SK-N-SH treated with all-trans-retinoic acid at 6 μM for 48 hours (cell line): ENCODE results near the gene JAGN1.

Experiments used
- BACH2 ChIP-seq: fragments of 250-450 bp; sonication (Bioruptor Pico); IDR thresholded peaks from 2 replicates; pipeline ENCODE4 v1.9.0; 2021; ENCODE audit warnings: mild to moderate bottlenecking, borderline replicate concordance
- CSRNP3 ChIP-seq: fragments of 250-450 bp; sonication (Bioruptor Pico); IDR thresholded peaks from 2 replicates; pipeline ENCODE4 v1.5.1; 2021; ENCODE audit warnings: mild to moderate bottlenecking, moderate library complexity
- ISL1 ChIP-seq: fragments of 250-450 bp; sonication (Bioruptor Pico); IDR thresholded peaks from 2 replicates; pipeline ENCODE4 v2.1.2; 2022; ENCODE audit warnings: mild to moderate bottlenecking, moderate library complexity
- TOX ChIP-seq: fragments of 250-450 bp; sonication (Bioruptor Pico); IDR thresholded peaks from 2 replicates; pipeline ENCODE4 v1.8.0; 2021; ENCODE audit warnings: mild to moderate bottlenecking, moderate library complexity, borderline replicate concordance
- ZC3H10 ChIP-seq: fragments of 250-450 bp; sonication (Bioruptor Pico); IDR thresholded peaks from 2 replicates; pipeline ENCODE4 v1.5.1; 2021; ENCODE audit warnings: mild to moderate bottlenecking, moderate library complexity
- ZFP3 ChIP-seq: fragments of 250-450 bp; sonication (Bioruptor Pico); IDR thresholded peaks from 2 replicates; pipeline ENCODE4 v1.5.0; 2020; ENCODE audit warnings: mild to moderate bottlenecking, moderate library complexity
- ZFP30 ChIP-seq: fragments of 450-650 bp; formaldehyde crosslinking; IDR thresholded peaks from 2 replicates; pipeline ENCODE4 v1.5.0; 2022; ENCODE audit warnings: mild to moderate bottlenecking, moderate library complexity
- ZNF565 ChIP-seq: fragments of 450-650 bp; formaldehyde crosslinking; conservative IDR thresholded peaks from 2 replicates; pipeline ENCODE4 v1.5.0; 2020; ENCODE audit warnings: low read depth, mild to moderate bottlenecking, moderate library complexity
- TF ChIP-seq, protein P1 (sequence below): fragments of 250-450 bp; sonication (Bioruptor Pico); IDR thresholded peaks from 2 replicates; pipeline ENCODE4 v1.8.0; 2020; ENCODE audit warnings: mild to moderate bottlenecking, moderate library complexity, borderline replicate concordance

GRCh38 chr3:9906480-9906879 lies 16.1 kb downstream of the JAGN1 start:
- TF ChIP-seq, protein P1, sequence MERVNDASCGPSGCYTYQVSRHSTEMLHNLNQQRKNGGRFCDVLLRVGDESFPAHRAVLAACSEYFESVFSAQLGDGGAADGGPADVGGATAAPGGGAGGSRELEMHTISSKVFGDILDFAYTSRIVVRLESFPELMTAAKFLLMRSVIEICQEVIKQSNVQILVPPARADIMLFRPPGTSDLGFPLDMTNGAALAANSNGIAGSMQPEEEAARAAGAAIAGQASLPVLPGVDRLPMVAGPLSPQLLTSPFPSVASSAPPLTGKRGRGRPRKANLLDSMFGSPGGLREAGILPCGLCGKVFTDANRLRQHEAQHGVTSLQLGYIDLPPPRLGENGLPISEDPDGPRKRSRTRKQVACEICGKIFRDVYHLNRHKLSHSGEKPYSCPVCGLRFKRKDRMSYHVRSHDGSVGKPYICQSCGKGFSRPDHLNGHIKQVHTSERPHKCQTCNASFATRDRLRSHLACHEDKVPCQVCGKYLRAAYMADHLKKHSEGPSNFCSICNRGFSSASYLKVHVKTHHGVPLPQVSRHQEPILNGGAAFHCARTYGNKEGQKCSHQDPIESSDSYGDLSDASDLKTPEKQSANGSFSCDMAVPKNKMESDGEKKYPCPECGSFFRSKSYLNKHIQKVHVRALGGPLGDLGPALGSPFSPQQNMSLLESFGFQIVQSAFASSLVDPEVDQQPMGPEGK (CRISPR knock-in tag) = no peak
- TF ChIP-seq ZFP3 (no peak), ZNF565 (CRISPR knock-in tag) (no peak), BACH2 (no peak), TOX (CRISPR knock-in tag) (no peak), CSRNP3 (CRISPR knock-in tag) (no peak), ISL1 (CRISPR knock-in tag) (no peak), ZFP30 (CRISPR knock-in tag) (no peak), ZC3H10 (CRISPR knock-in tag) (no peak)
